ENCODE measurements around the gene NOL6. TPM values are rescaled to one million over a fixed set of nuclear protein-coding genes. Genes with fewer than 3 reads are reported as not detected.

NOL6 gene
- total and polyA plus RNA-seq, 2 of the 8 experiments (the other 6 are each of a cell fraction or from before 2014, with no cell fraction given): 44.0 to 55.0 TPM

GRCh38 chr9:33466565-33467495 lies 6.9 kb downstream of the NOL6 start:
- no peak overlapping the region for H4K5ac ChIP-seq (ENCODE audit: insufficient read length, low read depth, low read length)
- no peak overlapping the region for H2BK120ac ChIP-seq (replicated peaks; ENCODE audit: low read depth, low read length)
- H3K56ac ChIP-seq (replicated peaks; ENCODE audit: insufficient read length, low read depth, low read length): no peak overlapping the region
- 76% methylated on average over 24 of the region's 24 CpGs; no CpG with 5 or more reads in 1 of the 2 experiments for WGBS, 2 experiments (ENCODE audit: extremely low coverage in 1 of 2, insufficient coverage in 1 of 2, insufficient read length in 1 of 2, insufficient replicate concordance in 2 of 2, low coverage in 1 of 2, low lambda C conversion rate in 2 of 2, missing lambda C conversion rate in 1 of 2)
- no peak overlapping the region for H3K4me2 ChIP-seq (ENCODE audit: insufficient read depth in 1 of 2, low read depth in 2 of 2, low read length in 2 of 2)
- no peak overlapping the region for H2BK12ac ChIP-seq (ENCODE audit: low read depth, low read length)
- H2AFZ ChIP-seq (ENCODE audit: low read length): no peak overlapping the region
- H4K91ac ChIP-seq (replicated peaks; ENCODE audit: insufficient read length, low read length): no peak overlapping the region
- H3K23me2 ChIP-seq (ENCODE audit: low read depth, low read length): 0 out of 2 replicates have a peak, but pooled peaks cover 1% of the 10 kb centered on the region
- H3K27me3 ChIP-seq (replicated peaks in 1 of 4; ENCODE audit: control insufficient read depth in 3 of 4, extremely low read depth in 1 of 4, insufficient read depth in 3 of 4, low read length in 3 of 4): no peaks in the 10 kb centered on the region
- H2BK15ac ChIP-seq (ENCODE audit: low read length): no peak overlapping the region
- no peak overlapping the region for H3K4me3 ChIP-seq (ENCODE audit: extremely low read depth in 1 of 4, insufficient read depth in 2 of 4, low read depth in 3 of 4, low read length in 4 of 4)
- H3K4me1 ChIP-seq (replicated peaks in 1 of 4; ENCODE audit: control insufficient read depth in 3 of 4, insufficient read depth in 4 of 4, low read length in 3 of 4): no peaks in the 10 kb centered on the region
- FAIRE-seq (no peak), DNase-seq (ENCODE audit: low read depth in 1 of 2, low spot score in 2 of 2) (peak in 1 of 2 experiments; percentile 96)
- no peak overlapping the region for H3K14ac ChIP-seq (ENCODE audit: insufficient read length)
- 0 out of 4 replicates have a peak, but pooled peaks cover 0 to 3% of the 10 kb centered on the region in 2 experiments for H3K79me2 ChIP-seq (ENCODE audit: control insufficient read depth in 1 of 2, insufficient read depth in 2 of 2, low read length in 2 of 2)
- peaks cover 2 to 24% of the 10 kb centered on the region in 2 experiments for H4K20me1 ChIP-seq (replicated peaks in 1 of 2; ENCODE audit: control insufficient read depth in 1 of 2, insufficient read depth in 2 of 2, low read length in 2 of 2)
- H3K9ac ChIP-seq (replicated peaks in 1 of 4; ENCODE audit: extremely low read depth in 1 of 4, low read depth in 3 of 4, low read length in 3 of 4): no peak overlapping the region
- no peak overlapping the region for H3K23ac ChIP-seq (ENCODE audit: insufficient read length)
- POLR2A ChIA-PET (ENCODE audit: partially characterized antibody): interaction anchor here (1.0 to 3.7 kb wide), 5 partner anchors 9 to 64 kb away, joined by 3 to 19 read pairs (median 5); partner anchors contain the start of gene AQP3
- H2BK20ac ChIP-seq (ENCODE audit: low read length): no peak overlapping the region
- H3K9me3 ChIP-seq (ENCODE audit: insufficient read depth in 2 of 2, low read depth in 1 of 2, low read length in 1 of 2): no peaks in the 10 kb centered on the region
- H3K27ac ChIP-seq (ENCODE audit: low read depth, low read length): peak overlapping the region; percentile 5; the same call in 1 of the 2 replicates
- CTCF ChIA-PET (ENCODE audit: partially characterized antibody): interaction anchor here (0.7 to 20.9 kb wide), 48 partner anchors 9 to 1017 kb away, joined by 3 to 358 read pairs (median 4); partner anchors contain the start of genes ANKRD18B, AQP3, AQP7 and NFX1
- no peak overlapping the region for H3K18ac ChIP-seq (ENCODE audit: extremely low read depth, low read length)
- H3K36me3 ChIP-seq (ENCODE audit: control insufficient read depth in 2 of 4, insufficient read depth in 4 of 4, low read length in 3 of 4): peaks cover 56 to 80% (median 70%) of the 10 kb centered on the region in 4 experiments
- no peak overlapping the region for H3K4ac ChIP-seq (replicated peaks; ENCODE audit: insufficient read length, low read depth, low read length)
- peaks cover under 1% of the 10 kb centered on the region; the same call in 1 of the 2 replicates for H3K79me1 ChIP-seq (ENCODE audit: low read depth, low read length)
- no peak overlapping the region for H2AK5ac ChIP-seq (ENCODE audit: low read depth, low read length)
- H4K8ac ChIP-seq (ENCODE audit: extremely low read depth, insufficient read depth, low read length): no peak overlapping the region
- H2BK5ac ChIP-seq (ENCODE audit: low read depth, low read length): 0 out of 2 replicates have a peak overlapping the region, but pooled peaks have one; percentile 26
- no peak for TF ChIP-seq BACH1 (IDR thresholded peaks at IDR 0.05; ENCODE audit: low read length)
- TF ChIP-seq SIN3A (conservative IDR thresholded peaks at IDR 0.05 in 1 of 2, IDR thresholded peaks at IDR 0.05 in 1 of 2; ENCODE audit: low read depth in 1 of 2, low read length in 2 of 2): 0 out of 4 replicates have a peak, but pooled peaks of 1 of the 2 experiments have one; percentile 24
